Mesenchymal stem cell (in vitro differentiated cells and primary cell): ENCODE results near the gene TFF2.

ENCODE experiments used
- DNase-seq: peaks from one replicate; pipeline ENCODE4 v3.0.0-alpha.2; 2013
- H2AFZ ChIP-seq: one replicate; pipeline ENCODE4 v1.6.1; 2013; ENCODE audit warnings: low read depth, mild to moderate bottlenecking, control low read depth, inconsistent platforms, low read length, moderate library complexity
- H2AK5ac ChIP-seq: 2 replicates; pipeline ENCODE4 v1.6.1; 2013; ENCODE audit warnings: low read length, moderate library complexity, mild to moderate bottlenecking, inconsistent platforms; ENCODE audit not compliant: severe bottlenecking
- H2BK120ac ChIP-seq: one replicate; pipeline ENCODE4 v1.6.1; 2013; ENCODE audit warnings: low read depth, mild to moderate bottlenecking, inconsistent platforms, low read length, moderate library complexity
- H2BK12ac ChIP-seq, 2 experiments: one replicate each; pipeline ENCODE4 v1.6.1; 2013; ENCODE audit warnings: inconsistent platforms in 2 of 2, low read length in 2 of 2, mild to moderate bottlenecking in 2 of 2, moderate library complexity in 2 of 2, control low read depth in 1 of 2
- H2BK15ac ChIP-seq: one replicate; pipeline ENCODE4 v1.6.1; 2013; ENCODE audit warnings: mild to moderate bottlenecking, low read depth, inconsistent platforms; ENCODE audit not compliant: poor library complexity, severe bottlenecking
- H2BK5ac ChIP-seq: 2 replicates; pipeline ENCODE4 v1.6.1; 2013; ENCODE audit warnings: low read depth, mild to moderate bottlenecking, low read length, control low read depth, inconsistent platforms; ENCODE audit not compliant: poor library complexity, severe bottlenecking
- H3K14ac ChIP-seq, 2 experiments: one replicate each; pipeline ENCODE4 v1.6.1; 2013; ENCODE audit warnings: inconsistent platforms in 2 of 2, low read length in 2 of 2, control low read depth in 1 of 2, mild to moderate bottlenecking in 1 of 2, moderate library complexity in 1 of 2
- H3K18ac ChIP-seq, 2 experiments: one replicate each; pipeline ENCODE4 v1.6.1; 2013; ENCODE audit warnings: inconsistent platforms in 2 of 2, low read length in 2 of 2, control low read depth in 1 of 2, low read depth in 1 of 2, mild to moderate bottlenecking in 1 of 2
- H3K23ac ChIP-seq, 2 experiments: one replicate each; pipeline ENCODE4 v1.6.1; 2013; ENCODE audit warnings: inconsistent platforms in 2 of 2, low read length in 2 of 2, mild to moderate bottlenecking in 2 of 2, moderate library complexity in 2 of 2, control low read depth in 1 of 2
- H3K27ac ChIP-seq: 2 replicates; pipeline ENCODE4 v1.5.1; 2013; ENCODE audit warnings: mild to moderate bottlenecking, moderate library complexity, low read length, control low read depth, inconsistent platforms; ENCODE audit not compliant: poor library complexity, severe bottlenecking
- H3K27me3 ChIP-seq, 2 experiments: 2 replicates each; pipeline versions ENCODE4 v1.6.1 to v1.7.0; 2013; ENCODE audit warnings: low read length in 2 of 2, mild to moderate bottlenecking in 2 of 2, moderate library complexity in 2 of 2, control low read depth in 1 of 2, inconsistent platforms in 1 of 2; ENCODE audit not compliant: control insufficient read depth in 1 of 2, insufficient read depth in 1 of 2
- H3K36me3 ChIP-seq, 2 experiments: 2 replicates each; pipeline versions ENCODE4 v1.6.1 to v1.7.0; 2013; ENCODE audit warnings: low read length in 2 of 2, control low read depth in 1 of 2, inconsistent platforms in 1 of 2, low read depth in 1 of 2, mild to moderate bottlenecking in 1 of 2; ENCODE audit not compliant: insufficient read depth in 2 of 2, control insufficient read depth in 1 of 2
- H3K4ac ChIP-seq, 2 experiments: one replicate each; pipeline ENCODE4 v1.6.1; 2013; ENCODE audit warnings: inconsistent platforms in 2 of 2, low read length in 2 of 2, mild to moderate bottlenecking in 2 of 2, moderate library complexity in 2 of 2, control low read depth in 1 of 2, low read depth in 1 of 2
- H3K4me1 ChIP-seq: 2 replicates; pipeline ENCODE4 v1.6.1; 2013; ENCODE audit warnings: low read depth, low read length, control low read depth; ENCODE audit not compliant: control insufficient read depth, insufficient read depth
- H3K4me2 ChIP-seq: 2 replicates; pipeline ENCODE4 v1.6.1; 2013; ENCODE audit warnings: low read length, mild to moderate bottlenecking, inconsistent platforms; ENCODE audit not compliant: poor library complexity, severe bottlenecking
- H3K4me3 ChIP-seq, 2 experiments: 2 replicates each; pipeline versions ENCODE4 v1.5.1 to v1.7.0; 2013; ENCODE audit warnings: low read length in 2 of 2, mild to moderate bottlenecking in 2 of 2, control low read depth in 1 of 2, low read depth in 1 of 2; ENCODE audit not compliant: insufficient read depth in 1 of 2
- H3K79me1 ChIP-seq: replicated peaks from 2 replicates; pipeline ENCODE4 v1.6.1; 2013; ENCODE audit warnings: mild to moderate bottlenecking, control low read depth, low read length, inconsistent platforms; ENCODE audit not compliant: poor library complexity, severe bottlenecking
- H3K9ac ChIP-seq: 2 replicates; pipeline ENCODE4 v1.7.0; 2013; ENCODE audit warnings: mild to moderate bottlenecking, low read length, moderate library complexity
- H3K9me3 ChIP-seq: 2 replicates; pipeline ENCODE4 v1.7.0; 2013; ENCODE audit warnings: mild to moderate bottlenecking, low read length; ENCODE audit not compliant: control insufficient read depth
- H4K8ac ChIP-seq: one replicate; pipeline ENCODE4 v1.6.1; 2013; ENCODE audit warnings: inconsistent platforms, mild to moderate bottlenecking, low read length, moderate library complexity
- H4K91ac ChIP-seq: one replicate; pipeline ENCODE4 v1.6.1; 2013; ENCODE audit warnings: mild to moderate bottlenecking, low read length, inconsistent platforms
- WGBS: methylation state at CpG from one replicate; pipeline ENCODE4 v1.1.7; 2013; ENCODE audit warnings: mixed read lengths; 5-methylcytosine and 5-hydroxymethylcytosine counted together

The TFF2 gene

GRCh38 chr21:42351626-42352440 is 1.0 kb upstream of the TFF2 start:
- Histone ChIP-seq H3K14ac (no peak overlapping the region), H2AK5ac (no peak overlapping the region), H3K4me2 (no peak overlapping the region), H2BK120ac (no peak overlapping the region), H2BK5ac (no peak overlapping the region), H3K4ac (no peak overlapping the region), H2BK12ac (no peak overlapping the region), H2AFZ (no peak overlapping the region), H4K8ac (no peak overlapping the region), H3K4me3 (no peak overlapping the region), H3K27ac (no peak overlapping the region), H3K79me1 (no peaks in the 10 kb centered on the region), H3K4me1 (peaks cover 4% of the 10 kb centered on the region), H3K27me3 (peaks cover 10 to 14% of the 10 kb centered on the region in 2 experiments), H4K91ac (no peak overlapping the region), H3K9me3 (peaks cover 6% of the 10 kb centered on the region), H3K18ac (no peak overlapping the region), H3K23ac (no peak overlapping the region), H2BK15ac (no peak overlapping the region), H3K36me3 (no peaks in the 10 kb centered on the region), H3K9ac (no peak overlapping the region)
- WGBS, result 57% methylated on average over 11 of the region's 11 CpGs
- DNase-seq, result no peak

GRCh38 chr21:42350318-42350910 is 380 bp downstream of the TFF2 start:
- Histone ChIP-seq H3K14ac (no peak overlapping the region), H3K9me3 (peaks cover 6% of the 10 kb centered on the region), H3K27me3 (peaks cover 12 to 13% of the 10 kb centered on the region in 2 experiments), H4K91ac (no peak overlapping the region), H3K27ac (no peak overlapping the region), H2BK12ac (no peak overlapping the region), H2AK5ac (no peak overlapping the region), H3K18ac (no peak overlapping the region), H4K8ac (no peak overlapping the region), H3K36me3 (no peaks in the 10 kb centered on the region), H3K79me1 (no peaks in the 10 kb centered on the region), H3K9ac (no peak overlapping the region), H3K23ac (no peak overlapping the region), H3K4me3 (no peak overlapping the region), H2BK15ac (no peak overlapping the region), H2BK5ac (no peak overlapping the region), H2BK120ac (no peak overlapping the region), H3K4ac (no peak overlapping the region), H3K4me2 (no peak overlapping the region), H2AFZ (no peak overlapping the region), H3K4me1 (peaks cover 4% of the 10 kb centered on the region)
- 73% methylated on average over 11 of the region's 11 CpGs for WGBS
- no peak for DNase-seq

GRCh38 chr21:42349420-42350317 is 1.1 kb downstream of the TFF2 start:
- Histone ChIP-seq H4K91ac (no peak overlapping the region), H3K36me3 (no peaks in the 10 kb centered on the region), H3K27ac (no peak overlapping the region), H3K9me3 (peaks cover 5% of the 10 kb centered on the region), H3K4me1 (peaks cover 4% of the 10 kb centered on the region), H2AFZ (no peak overlapping the region), H3K18ac (no peak overlapping the region), H2BK12ac (no peak overlapping the region), H2AK5ac (no peak overlapping the region), H3K27me3 (peaks cover 13 to 19% of the 10 kb centered on the region in 2 experiments), H2BK15ac (no peak overlapping the region), H3K23ac (no peak overlapping the region), H3K4ac (no peak overlapping the region), H3K14ac (no peak overlapping the region), H3K9ac (no peak overlapping the region), H2BK5ac (no peak overlapping the region), H3K79me1 (no peaks in the 10 kb centered on the region), H4K8ac (no peak overlapping the region), H3K4me2 (no peak overlapping the region), H3K4me3 (no peak overlapping the region), H2BK120ac (no peak overlapping the region)
- DNase-seq, result no peak
- 78% methylated on average over 13 of the region's 14 CpGs for WGBS

- H3K23ac ChIP-seq, result no peak overlapping the region
- WGBS, result 66% methylated on average over 2 of the region's 2 CpGs
- H3K14ac ChIP-seq, result no peak overlapping the region
- peaks cover 13 to 19% of the 10 kb centered on the region in 2 experiments for H3K27me3 ChIP-seq
- no peak for DNase-seq
- H3K9ac ChIP-seq, result no peak overlapping the region
- no peaks in the 10 kb centered on the region for H3K36me3 ChIP-seq
- H3K9me3 ChIP-seq, result no peaks in the 10 kb centered on the region
- H2BK5ac ChIP-seq, result no peak overlapping the region
- H3K4me3 ChIP-seq, result no peak overlapping the region
- H3K79me1 ChIP-seq, result no peaks in the 10 kb centered on the region
- no peak overlapping the region for H3K4ac ChIP-seq
- no peak overlapping the region for H2BK15ac ChIP-seq
- H2AFZ ChIP-seq, result no peak overlapping the region
- no peak overlapping the region for H2BK120ac ChIP-seq
- H3K27ac ChIP-seq, result no peak overlapping the region
- H3K4me2 ChIP-seq, result no peak overlapping the region
- H2AK5ac ChIP-seq, result no peak overlapping the region
- no peak overlapping the region for H4K8ac ChIP-seq
- H4K91ac ChIP-seq, result no peak overlapping the region
- no peak overlapping the region for H3K18ac ChIP-seq
- peaks cover 4% of the 10 kb centered on the region for H3K4me1 ChIP-seq
- H2BK12ac ChIP-seq, result no peak overlapping the region
These were observed 2.0 kb downstream of the TFF2 start for GRCh38 chr21:42348762-42349161.
